Left ventricle myocardium inferior (tissue), 1 donor: ENCODE results near the gene STPG1. TPM values are rescaled to one million over a fixed set of nuclear protein-coding genes. Genes with fewer than 3 reads are reported as not detected.

Experiments used
- DNase-seq: peaks from one replicate; pipeline ENCODE4 v3.0.0-alpha.2; 2020
- H3K27ac ChIP-seq: fragments of 200-600 bp; replicated peaks from 2 replicates; pipeline ENCODE4 v1.8.0; 2021
- H3K27me3 ChIP-seq: fragments of 200-600 bp; 2 replicates; pipeline ENCODE4 v1.8.0; 2021; ENCODE audit warnings: low read depth
- H3K36me3 ChIP-seq: fragments of 200-600 bp; 2 replicates; pipeline ENCODE4 v1.8.0; 2021
- H3K4me1 ChIP-seq: fragments of 200-600 bp; 2 replicates; pipeline ENCODE4 v1.8.0; 2021
- H3K4me3 ChIP-seq: fragments of 200-600 bp; 2 replicates; pipeline ENCODE4 v1.8.0; 2021; ENCODE audit warnings: mild to moderate bottlenecking, moderate library complexity
- H3K9me3 ChIP-seq: fragments of 200-600 bp; replicated peaks from 2 replicates; pipeline ENCODE4 v1.8.0; 2021
- intact Hi-C: fragments of 100-400 bp; cut with micrococcal nuclease; formaldehyde crosslinking; loops from one replicate; pipeline ENCODE4 v1.11.0; 2022
- total RNA-seq: library from RNA; stranded (reverse); fragmentation: NEBNext Ultra II Directional; extraction: Animal tissue kit (Norgen Biotek cat#: 25700); gene quantifications from one replicate; pipeline ENCODE4 v1.2.1, GENCODE V29; 2021
- TF ChIP-seq, protein P1 (sequence below): fragments of 200-600 bp; IDR thresholded peaks from 2 replicates; pipeline ENCODE4 v1.8.0; 2021; ENCODE audit warnings: antibody characterized with exemption, mild to moderate bottlenecking, borderline replicate concordance
- donor health status: DM: no; HTN: yes; CAD: no; lungs with severe emphysema.

The STPG1 gene
- total RNA-seq, 1 donor from 2014 or later = 4.9 TPM

DNA sequence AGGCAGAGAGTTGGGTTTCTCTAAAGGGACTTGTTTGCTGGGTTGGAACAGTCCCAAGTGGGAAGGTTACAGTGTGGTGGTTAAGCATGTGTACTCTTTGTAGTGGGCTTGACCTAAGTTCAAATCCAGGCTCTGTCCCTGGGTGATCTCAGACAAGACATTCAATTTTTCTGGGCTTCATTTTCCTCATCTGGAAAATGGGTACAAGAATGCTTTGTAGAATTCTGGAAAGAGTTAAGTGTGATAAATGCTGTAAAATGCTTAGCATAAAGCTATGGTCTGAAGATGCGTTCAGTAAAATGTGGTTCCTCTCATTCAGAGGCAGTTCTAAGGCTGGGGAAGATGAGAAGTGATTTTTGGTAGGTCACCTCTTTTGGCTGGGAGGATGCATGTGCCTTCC is 93.6 kb downstream of the STPG1 start:
- intact Hi-C loops = no loop called here
- H3K9me3 ChIP-seq = no peaks in the 10 kb centered on the region
- no peak for DNase-seq
- TF ChIP-seq, protein P1, sequence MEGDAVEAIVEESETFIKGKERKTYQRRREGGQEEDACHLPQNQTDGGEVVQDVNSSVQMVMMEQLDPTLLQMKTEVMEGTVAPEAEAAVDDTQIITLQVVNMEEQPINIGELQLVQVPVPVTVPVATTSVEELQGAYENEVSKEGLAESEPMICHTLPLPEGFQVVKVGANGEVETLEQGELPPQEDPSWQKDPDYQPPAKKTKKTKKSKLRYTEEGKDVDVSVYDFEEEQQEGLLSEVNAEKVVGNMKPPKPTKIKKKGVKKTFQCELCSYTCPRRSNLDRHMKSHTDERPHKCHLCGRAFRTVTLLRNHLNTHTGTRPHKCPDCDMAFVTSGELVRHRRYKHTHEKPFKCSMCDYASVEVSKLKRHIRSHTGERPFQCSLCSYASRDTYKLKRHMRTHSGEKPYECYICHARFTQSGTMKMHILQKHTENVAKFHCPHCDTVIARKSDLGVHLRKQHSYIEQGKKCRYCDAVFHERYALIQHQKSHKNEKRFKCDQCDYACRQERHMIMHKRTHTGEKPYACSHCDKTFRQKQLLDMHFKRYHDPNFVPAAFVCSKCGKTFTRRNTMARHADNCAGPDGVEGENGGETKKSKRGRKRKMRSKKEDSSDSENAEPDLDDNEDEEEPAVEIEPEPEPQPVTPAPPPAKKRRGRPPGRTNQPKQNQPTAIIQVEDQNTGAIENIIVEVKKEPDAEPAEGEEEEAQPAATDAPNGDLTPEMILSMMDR = no peak
- H3K4me1 ChIP-seq = peaks cover 15% of the 10 kb centered on the region
- H3K4me3 ChIP-seq = no peak overlapping the region
- no peak overlapping the region for H3K27ac ChIP-seq
- no peaks in the 10 kb centered on the region for H3K36me3 ChIP-seq
- peaks cover 77% of the 10 kb centered on the region for H3K27me3 ChIP-seq

GRCh38 chr1:24319312-24319863 is 94.2 kb downstream of the STPG1 start, which contains the start of gene GRHL3:
GRHL3 (plus strand) TSS chr1:24319357; CDS start chr1:24319552, 195 bp downstream.
- TF ChIP-seq, protein P1 = no peak
- Histone ChIP-seq H3K9me3 (no peaks in the 10 kb centered on the region), H3K4me1 (peaks cover 15% of the 10 kb centered on the region), H3K4me3 (no peak within 1 kb of the TSS), H3K36me3 (no peaks in the 10 kb centered on the region), H3K27ac (no peak within 1 kb of the TSS), H3K27me3 (peaks cover 81% of the 10 kb centered on the region)
- intact Hi-C loops = no loop called here
- DNase-seq = no peak

GRCh38 chr1:24318615-24319311 is 94.8 kb downstream of the STPG1 start:
- no peak for DNase-seq
- intact Hi-C loops = no loop called here
- Histone ChIP-seq H3K9me3 (no peaks in the 10 kb centered on the region), H3K4me3 (no peak overlapping the region), H3K27me3 (peaks cover 81% of the 10 kb centered on the region), H3K4me1 (peaks cover 15% of the 10 kb centered on the region), H3K27ac (no peak overlapping the region), H3K36me3 (no peaks in the 10 kb centered on the region)
- TF ChIP-seq, protein P1 = no peak

DNA sequence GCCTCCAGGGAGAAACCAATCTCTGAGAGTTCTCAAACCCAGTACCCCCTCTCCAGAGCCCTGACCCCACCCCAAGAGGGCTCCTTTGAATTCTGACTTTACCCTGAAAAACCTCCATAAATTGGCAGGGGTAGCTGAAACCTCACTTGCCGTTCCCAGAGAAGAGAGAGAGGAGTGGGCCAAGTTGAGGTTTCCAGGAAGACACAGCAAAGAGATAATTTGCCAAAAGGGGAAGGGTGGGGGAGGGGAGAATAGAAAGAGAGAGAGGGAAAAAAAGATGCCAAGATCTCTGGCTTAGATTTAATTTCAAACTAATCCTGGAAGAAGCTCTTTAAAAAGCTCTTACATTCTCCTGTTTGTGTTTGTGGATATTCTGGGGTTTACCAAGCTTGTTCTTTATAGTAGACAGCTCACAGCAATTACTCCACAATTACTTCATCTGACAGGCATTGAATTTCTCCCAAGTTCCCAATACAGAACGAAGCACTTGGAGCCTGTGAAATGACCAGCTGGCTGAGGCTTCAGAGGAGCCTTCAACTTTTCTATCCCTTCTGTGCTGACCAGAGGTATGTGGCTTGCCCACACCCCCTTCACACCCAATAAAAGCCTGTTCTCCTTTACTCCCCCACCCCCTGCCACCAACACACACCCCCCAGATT is 95.5 kb downstream of the STPG1 start:
- intact Hi-C loops = no loop called here
- TF ChIP-seq, protein P1 = no peak

GRCh38 chr1:24317081-24317480 is 96.5 kb downstream of the STPG1 start:
- Histone ChIP-seq H3K4me3 (no peak overlapping the region), H3K27ac (no peak overlapping the region), H3K27me3 (peaks cover 73% of the 10 kb centered on the region), H3K4me1 (peaks cover 10% of the 10 kb centered on the region), H3K9me3 (no peaks in the 10 kb centered on the region), H3K36me3 (no peaks in the 10 kb centered on the region)
- intact Hi-C loops = no loop called here
- TF ChIP-seq, protein P1 = no peak
- DNase-seq = no peak

More for the DNA sequence above, 95.5 kb downstream of the STPG1 start:
- Histone ChIP-seq H3K27ac (no peak overlapping the region), H3K36me3 (no peaks in the 10 kb centered on the region), H3K27me3 (peaks cover 81% of the 10 kb centered on the region), H3K4me3 (no peak overlapping the region), H3K4me1 (peaks cover 15% of the 10 kb centered on the region), H3K9me3 (no peaks in the 10 kb centered on the region)
- DNase-seq = no peak
